Measurements from ENCODE around the gene ENOPH1.

- no peak for TF ChIP-seq MAX (IDR thresholded peaks at IDR 0.05; ENCODE audit: low read depth, low read length)
- no peak for TF ChIP-seq CTCF (IDR thresholded peaks at IDR 0.05; ENCODE audit: low read depth, low read length)
Observed at GRCh38 chr4:82398263-82398662, 32.1 kb upstream of the ENOPH1 start.
